ENCODE data around the gene DSC1. TPM values are rescaled to one million over a fixed set of nuclear protein-coding genes. Genes with fewer than 3 reads are reported as not detected.

DSC1 gene
- total RNA-seq = not detected
- long read RNA-seq, donor 1 = 0 reads
- long read RNA-seq, donor 2 = 0 reads

- no peak for DNase-seq (ENCODE audit: low spot score)
- intact Hi-C loops (cut with DNase I) = no loop called here
Observed at GRCh38 chr18:31162825-31163435, at the start of gene DSC1. TSS of gene DSC1 (minus strand) at chr18:31162856. CDS start at chr18:31162594, 262 bp downstream.

- DNase-seq (ENCODE audit: low spot score) = no peak
- intact Hi-C loops (cut with DNase I) = no loop called here
Observed at GRCh38 chr18:31211047-31211446, 48.4 kb upstream of the DSC1 start.

DNA sequence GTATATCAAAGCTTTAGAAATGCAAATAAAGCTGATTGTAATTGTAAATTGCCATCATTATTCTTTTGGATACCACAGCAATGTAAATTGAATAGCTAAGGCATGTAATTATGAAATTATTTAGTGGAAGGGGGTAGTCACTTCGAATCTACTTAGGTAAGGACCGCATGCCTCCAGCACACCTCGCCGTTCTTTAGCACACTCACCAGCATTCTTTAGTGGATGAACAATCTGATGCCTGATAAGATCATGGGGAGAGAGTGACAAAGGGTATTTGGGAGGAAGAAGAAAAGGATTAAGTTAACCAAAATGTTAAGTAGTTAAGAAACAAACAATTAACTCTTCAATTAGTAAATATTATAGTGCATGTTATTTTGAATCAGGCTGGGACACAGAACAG, 46.4 kb upstream of the DSC1 start:
- intact Hi-C loops (cut with DNase I) = no loop called here
- no peak for DNase-seq (ENCODE audit: low spot score)

- intact Hi-C loops (cut with DNase I) = no loop called here
- no peak for DNase-seq (ENCODE audit: low spot score)
Observed at GRCh38 chr18:31207391-31207790, 44.7 kb upstream of the DSC1 start.

DNA sequence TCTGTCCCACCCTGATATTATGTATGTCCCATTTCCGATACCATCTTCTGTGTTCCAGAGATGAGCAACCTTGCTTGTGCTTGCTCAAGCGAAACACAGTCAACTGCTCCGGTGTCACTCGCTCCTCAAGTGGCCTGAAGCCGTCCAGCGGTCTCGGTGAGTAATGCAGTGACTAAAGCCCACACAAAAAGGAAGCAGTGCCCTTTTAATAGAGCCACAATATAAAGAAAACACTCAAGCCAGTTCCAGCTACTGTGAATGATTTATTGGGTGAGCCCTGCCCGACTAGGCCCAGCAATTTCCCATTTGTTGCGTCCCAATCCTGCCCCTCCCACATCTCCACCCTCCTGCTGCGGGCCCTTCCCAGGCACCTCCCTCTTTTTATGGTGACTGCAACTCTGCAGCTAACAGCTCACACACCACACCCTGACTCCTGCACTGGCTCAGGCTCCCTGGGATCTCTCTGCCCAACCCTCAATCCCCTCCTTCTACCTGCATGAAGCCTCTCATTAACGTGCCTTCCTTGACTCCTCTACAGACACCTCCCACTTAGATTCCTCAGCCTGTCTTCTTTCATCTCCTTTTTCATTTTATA, 44.2 kb upstream of the DSC1 start:
- intact Hi-C loops (cut with DNase I) = no loop called here
- peak; percentile 80 for DNase-seq (ENCODE audit: low spot score)

DNA sequence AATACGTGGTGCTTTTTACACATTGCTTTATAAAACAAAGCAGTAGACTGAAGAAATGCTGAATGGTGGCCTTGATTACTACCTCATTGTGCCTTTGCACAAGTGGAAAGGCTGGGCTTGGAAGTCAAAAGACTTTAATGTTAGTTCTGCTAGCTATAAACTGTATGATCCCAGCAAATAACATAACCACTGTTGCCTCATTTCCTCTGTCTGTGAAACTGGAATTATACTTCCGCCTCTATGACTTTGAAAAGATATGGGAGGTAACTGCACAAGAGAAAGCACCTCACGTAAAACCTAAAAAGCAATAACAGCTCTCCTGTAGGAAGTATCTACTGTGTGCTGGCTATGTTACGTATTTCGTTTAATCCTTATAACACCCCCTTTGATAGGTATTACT, 43.4 kb upstream of the DSC1 start:
- no peak for DNase-seq (ENCODE audit: low spot score)
- intact Hi-C loops (cut with DNase I) = no loop called here

DNA sequence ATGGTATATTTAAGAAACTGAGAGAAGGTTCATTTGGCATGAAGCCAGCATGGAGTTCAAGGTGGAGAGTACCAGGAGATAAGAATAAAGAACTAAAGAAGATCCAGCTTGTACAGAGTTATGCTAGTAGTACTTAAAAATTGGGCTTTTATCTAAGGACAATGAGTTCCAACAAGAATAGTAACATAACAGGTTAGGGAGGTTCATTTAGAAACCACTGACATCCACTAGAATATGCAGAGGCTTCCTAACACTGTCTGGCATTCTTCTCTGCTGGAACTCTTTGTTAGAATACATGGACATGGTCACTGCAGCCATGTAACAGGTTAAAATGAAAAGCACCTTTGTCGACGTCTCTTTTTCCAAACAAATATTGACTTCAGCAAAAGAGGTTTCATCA, 42.6 kb upstream of the DSC1 start:
- intact Hi-C loops (cut with DNase I) = no loop called here
- no peak for DNase-seq (ENCODE audit: low spot score)

DNA sequence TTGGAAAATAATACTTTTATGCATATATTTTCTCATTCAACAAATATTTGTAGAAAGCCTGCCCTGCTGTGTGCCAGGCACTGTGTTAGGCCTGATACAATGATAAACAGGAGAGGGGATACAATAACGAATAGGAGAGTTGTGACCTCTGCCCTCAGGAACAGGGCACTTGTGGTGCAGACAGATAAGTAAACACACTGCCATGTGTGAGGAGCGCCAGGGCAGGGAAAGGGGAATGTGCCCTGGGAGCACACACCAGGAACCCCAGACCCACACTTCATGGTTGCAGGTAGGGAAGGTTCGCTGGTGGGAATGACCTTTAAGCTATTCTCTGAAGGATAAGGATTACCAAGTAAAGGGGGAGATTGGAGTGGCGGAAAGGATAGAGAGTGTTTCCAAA, 42.2 kb upstream of the DSC1 start:
- intact Hi-C loops (cut with DNase I) = no loop called here
- DNase-seq (ENCODE audit: low spot score) = no peak

DNA sequence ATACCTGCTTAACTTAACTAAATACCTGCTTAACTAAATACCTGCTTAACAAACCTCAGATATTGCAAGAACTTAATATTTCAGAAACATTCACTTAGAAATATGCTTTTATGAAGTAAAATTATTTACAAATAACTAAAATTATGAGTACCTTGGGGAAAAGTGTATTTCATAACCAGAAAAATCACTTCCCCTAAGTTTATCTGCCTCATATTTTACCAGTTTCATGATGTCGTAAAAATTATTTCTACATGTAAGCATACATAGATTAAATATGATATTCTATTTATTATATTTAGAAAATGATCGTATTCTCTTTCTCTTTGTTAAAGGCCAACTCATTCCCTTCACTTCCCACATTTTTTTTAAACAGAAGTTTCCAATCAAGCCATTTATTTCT, 41.5 kb upstream of the DSC1 start:
- DNase-seq (ENCODE audit: low spot score) = no peak
- intact Hi-C loops (cut with DNase I) = no loop called here

DNA sequence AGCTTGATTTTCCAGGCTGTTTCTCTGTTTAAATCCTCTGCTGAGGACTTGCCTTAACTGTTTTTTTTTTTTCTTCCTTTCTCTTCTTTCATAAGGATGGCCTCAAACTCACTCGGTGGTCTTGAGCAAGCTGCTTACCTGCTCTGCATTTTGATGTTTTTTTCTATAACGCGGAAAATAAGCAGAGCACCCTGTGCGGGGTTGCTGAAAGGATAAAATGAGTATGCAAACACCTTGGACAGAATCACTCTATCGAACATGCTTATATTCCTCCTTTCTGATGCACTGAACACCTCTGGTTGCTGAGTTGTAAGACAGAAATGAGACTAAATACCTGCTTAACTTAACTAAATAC, 41.1 kb upstream of the DSC1 start:
- intact Hi-C loops (cut with DNase I) = no loop called here
- no peak for DNase-seq (ENCODE audit: low spot score)

GRCh38 chr18:31203096-31203793, 40.6 kb upstream of the DSC1 start:
- intact Hi-C loops (cut with DNase I) = no loop called here
- DNase-seq (ENCODE audit: low spot score) = no peak

- intact Hi-C loops (cut with DNase I) = no loop called here
- DNase-seq (ENCODE audit: low spot score) = no peak
Observed at GRCh38 chr18:31199190-31199769, 36.6 kb upstream of the DSC1 start.

GRCh38 chr18:31197676-31198075, 35.0 kb upstream of the DSC1 start:
- no peak for DNase-seq (ENCODE audit: low spot score)
- intact Hi-C loops (cut with DNase I) = no loop called here

- DNase-seq (ENCODE audit: low spot score) = no peak
- intact Hi-C loops (cut with DNase I) = no loop called here
Observed at GRCh38 chr18:31195063-31195462, 32.4 kb upstream of the DSC1 start.

DNA sequence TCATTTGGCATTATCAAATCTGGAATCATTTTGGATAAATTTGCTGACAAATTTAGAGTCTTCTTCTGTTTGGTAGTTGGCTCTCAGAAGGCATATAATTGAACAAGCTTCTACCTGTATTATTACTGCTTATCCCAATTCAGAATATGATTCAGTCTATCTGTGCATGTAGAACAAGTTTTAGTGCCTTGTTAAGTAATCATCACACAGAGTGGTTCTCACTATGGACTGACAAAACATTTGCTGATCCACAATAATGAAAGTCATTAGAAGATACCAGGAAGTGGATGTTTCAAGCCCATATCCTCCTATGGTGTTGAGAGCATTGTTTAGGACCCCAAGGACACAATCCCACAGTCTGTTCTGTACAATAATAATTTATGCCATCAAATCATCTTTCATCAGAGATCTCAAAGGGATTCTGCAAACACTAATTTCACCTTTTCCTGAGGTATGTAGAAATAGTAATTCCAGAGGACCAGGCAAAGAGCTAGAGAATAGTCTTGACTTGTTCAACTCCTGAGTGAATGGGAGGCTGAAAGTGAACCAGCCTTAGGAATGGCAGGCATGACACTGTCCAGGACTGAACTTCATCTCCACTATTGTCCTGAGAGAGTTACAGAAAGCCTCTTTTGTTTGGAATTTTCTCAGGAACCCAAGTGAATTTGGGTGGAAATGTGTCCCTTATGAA, 29.6 kb upstream of the DSC1 start:
- DNase-seq (ENCODE audit: low spot score) = no peak
- intact Hi-C loops (cut with DNase I) = no loop called here

GRCh38 chr18:31190919-31191318, 28.3 kb upstream of the DSC1 start:
- intact Hi-C loops (cut with DNase I) = no loop called here
- no peak for DNase-seq (ENCODE audit: low spot score)

DNA sequence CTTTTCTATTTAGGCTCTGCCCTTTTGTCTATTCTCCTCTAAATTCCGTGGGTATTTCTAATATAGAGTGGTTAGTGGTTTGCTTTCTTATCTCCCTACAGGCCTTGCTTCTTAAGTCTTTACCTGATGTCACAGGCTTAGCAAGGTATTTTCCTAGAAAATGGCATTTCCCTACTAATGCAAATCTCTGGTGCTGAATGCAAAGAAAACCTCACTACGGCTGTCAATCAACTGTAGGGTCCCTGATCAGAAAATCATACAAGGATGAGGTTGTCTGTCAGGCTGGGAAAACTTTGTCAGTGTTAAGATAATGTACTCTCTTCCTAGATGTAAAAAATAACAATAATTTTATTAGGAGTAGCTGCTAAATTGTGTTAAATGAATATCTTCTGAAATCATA, 27.1 kb upstream of the DSC1 start:
- DNase-seq (ENCODE audit: low spot score) = no peak
- intact Hi-C loops (cut with DNase I) = no loop called here

DNA sequence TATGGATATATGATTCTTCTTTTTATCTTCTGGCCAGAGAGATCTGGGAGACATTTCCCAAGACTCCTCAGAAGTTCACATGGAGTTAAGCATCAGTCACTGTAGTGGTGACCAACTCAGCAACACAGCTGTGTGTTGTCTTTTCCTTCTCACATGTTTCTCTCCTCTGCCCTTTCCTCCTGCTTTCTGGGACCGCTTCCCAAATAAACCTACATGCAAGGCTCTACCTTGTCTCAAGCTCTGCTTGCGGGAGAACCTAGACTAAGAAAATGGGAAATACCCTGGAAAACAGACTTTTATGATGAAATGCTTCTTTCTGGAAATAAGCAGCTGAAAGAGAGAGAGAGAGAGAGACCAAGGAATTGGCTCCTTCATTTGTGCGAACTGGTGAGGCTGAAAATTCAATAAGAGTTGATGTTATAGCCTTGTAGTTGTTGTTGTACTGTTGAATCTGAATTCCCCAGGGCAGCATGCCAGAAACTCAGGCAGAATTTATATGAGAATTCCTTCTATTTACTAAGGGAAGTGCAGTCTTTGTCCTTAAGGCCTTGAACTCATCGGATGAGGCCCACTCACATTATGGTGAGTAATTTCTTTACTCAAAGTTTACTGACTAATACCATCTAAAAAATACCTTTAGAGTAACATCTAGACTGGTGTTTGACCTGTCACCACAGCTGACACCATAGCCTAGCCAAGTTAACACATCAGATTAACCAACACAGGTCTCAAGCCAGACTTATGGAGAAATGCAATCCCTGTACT, 22.7 kb upstream of the DSC1 start:
- intact Hi-C loops (cut with DNase I) = no loop called here
- DNase-seq (ENCODE audit: low spot score) = no peak

GRCh38 chr18:31183302-31183701, 20.6 kb upstream of the DSC1 start:
- DNase-seq (ENCODE audit: low spot score) = no peak
- intact Hi-C loops (cut with DNase I) = no loop called here
